SU-DHL-6 (cell line): ENCODE measurements around the gene TICAM1.
"Not testable (repeated sequence)": the region's sequence is repeated elsewhere in the genome, so short reads cannot be mapped to it uniquely, and the experiment has no call there.

Experiments used
- H2AFZ ChIP-seq: fragments of 200-600 bp; sonication (generic); 2 replicates; pipeline ENCODE4 v1.6.1; 2014; ENCODE audit warnings: low read depth, mild to moderate bottlenecking, moderate library complexity, mixed read lengths, antibody characterized with exemption, low read length; ENCODE audit not compliant: severe bottlenecking
- H3F3A ChIP-seq: fragments of 200-600 bp; shearing (Covaris generic); 2 replicates; pipeline ENCODE4 v1.6.0; 2016; ENCODE audit warnings: antibody characterized with exemption, mild to moderate bottlenecking; ENCODE audit not compliant: insufficient read depth
- H3K27ac ChIP-seq: fragments of 200-600 bp; sonication (generic); 2 replicates; pipeline ENCODE4 v1.5.1; 2016; ENCODE audit warnings: low read depth, mild to moderate bottlenecking, low read length, moderate library complexity, mixed read lengths
- H3K27me3 ChIP-seq: fragments of 200-600 bp; sonication (generic), shearing (Covaris generic); 2 replicates; pipeline ENCODE4 v1.6.0; 2014; ENCODE audit warnings: mild to moderate bottlenecking, low read length
- H3K36me3 ChIP-seq: fragments of 200-600 bp; sonication (generic); 2 replicates; pipeline ENCODE4 v1.6.1; 2014; ENCODE audit warnings: mild to moderate bottlenecking, low read length, mixed read lengths
- H3K4me2 ChIP-seq: fragments of 300-600, 200-600 bp; shearing (Covaris generic), sonication (generic); 2 replicates; pipeline ENCODE4 v1.6.0; 2014; ENCODE audit warnings: low read length, low read depth, mild to moderate bottlenecking; ENCODE audit not compliant: poor library complexity, severe bottlenecking
- H3K4me3 ChIP-seq: fragments of 200-600 bp; sonication (generic); 2 replicates; pipeline ENCODE4 v1.5.1; 2014; ENCODE audit warnings: antibody characterized with exemption, low read length, mild to moderate bottlenecking, mixed read lengths; ENCODE audit not compliant: insufficient read depth, poor library complexity, severe bottlenecking
- H3K79me2 ChIP-seq: fragments of 200-600 bp; sonication (generic); 2 replicates; pipeline ENCODE4 v1.6.1; 2014; ENCODE audit warnings: mild to moderate bottlenecking, low read length, moderate library complexity; ENCODE audit not compliant: insufficient read depth
- H3K9ac ChIP-seq: fragments of 200-600 bp; sonication (generic); 2 replicates; pipeline ENCODE4 v1.7.0; 2014; ENCODE audit warnings: mild to moderate bottlenecking, low read length
- H3K9me2 ChIP-seq: fragments of 200-600 bp; sonication (generic); replicated peaks from 2 replicates; pipeline ENCODE4 v1.6.1; 2014; ENCODE audit warnings: low read length; ENCODE audit not compliant: insufficient read depth
- H3K9me3 ChIP-seq: fragments of 200-600 bp; sonication (generic); 2 replicates; pipeline ENCODE4 v1.6.1; 2014; ENCODE audit warnings: low read length, mixed read lengths; ENCODE audit not compliant: insufficient read depth
- H4K20me1 ChIP-seq: fragments of 200-600 bp; sonication (generic); 2 replicates; pipeline ENCODE4 v1.6.1; 2014; ENCODE audit warnings: low read depth, mild to moderate bottlenecking, antibody characterized with exemption, low read length, moderate library complexity, mixed read lengths
- EZH2phosphoT487 ChIP-seq: fragments of 200-600 bp; sonication (generic), shearing (Covaris generic); conservative IDR thresholded peaks from 2 replicates; pipeline ENCODE4 v1.6.1; 2018; ENCODE audit warnings: mild to moderate bottlenecking, antibody characterized with exemption, low read length, moderate library complexity, mixed read lengths
- TF ChIP-seq, protein P1 (sequence below): fragments of 200-600 bp; sonication (generic); IDR thresholded peaks from one replicate; pipeline ENCODE4 v1.5.1; 2017; ENCODE audit warnings: antibody characterized with exemption, mild to moderate bottlenecking, low read length, moderate library complexity; ENCODE audit not compliant: insufficient read depth, poor library complexity, severe bottlenecking

Gene TICAM1

DNA sequence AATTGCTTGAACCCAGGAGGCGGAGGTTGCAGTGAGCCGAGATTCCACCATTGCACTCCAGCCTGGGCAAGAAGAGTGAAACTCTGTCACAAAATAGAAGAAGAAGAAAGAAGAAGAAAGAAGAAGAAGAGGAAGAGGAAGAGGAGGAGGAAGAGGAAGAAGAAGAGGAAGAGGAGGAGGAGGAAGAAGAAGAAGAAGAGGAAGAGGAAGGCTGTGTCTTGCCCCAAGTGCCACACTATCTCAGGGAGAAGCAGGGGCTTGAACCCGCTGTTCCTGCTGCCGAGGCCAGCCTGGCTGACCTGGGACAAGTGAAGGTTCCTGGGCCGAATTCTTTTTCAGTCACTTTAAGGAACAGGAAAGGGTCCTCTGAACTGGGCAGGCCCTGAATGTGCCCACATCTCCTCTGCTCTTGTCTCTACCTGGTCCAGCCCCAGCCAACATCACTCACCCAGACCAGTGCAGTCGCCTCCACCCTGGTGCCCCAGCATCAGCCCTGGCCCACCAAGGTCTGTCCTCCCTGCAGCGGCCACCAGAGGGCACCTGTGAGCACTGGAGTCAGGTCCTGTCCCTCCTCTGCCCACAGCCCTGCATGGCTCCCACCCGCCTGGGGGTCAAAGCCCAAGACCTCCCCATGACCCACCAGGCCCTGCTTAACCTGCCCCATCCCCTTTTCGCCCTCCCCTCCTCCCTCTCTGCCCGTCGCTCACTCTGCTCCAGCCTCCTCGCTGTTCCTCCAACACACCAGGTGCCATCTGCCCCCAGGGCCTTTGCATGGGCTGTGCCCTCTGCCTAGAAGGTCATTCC is 20.0 kb downstream of the TICAM1 start:
- Histone ChIP-seq H3K4me3 (no peak overlapping the region), H4K20me1 (no peaks in the 10 kb centered on the region), H3K27me3 (no peaks in the 10 kb centered on the region), H3K9ac (no peak overlapping the region), H2AFZ (peak overlapping the region; percentile 29), H3K4me2 (peak overlapping the region; percentile 15), H3K9me2 (no peaks in the 10 kb centered on the region), H3K9me3 (no peaks in the 10 kb centered on the region), H3K79me2 (no peaks in the 10 kb centered on the region), H3K27ac (peak overlapping the region; percentile 43), H3K36me3 (no peaks in the 10 kb centered on the region), H3F3A (peaks cover 23% of the 10 kb centered on the region)
- TF ChIP-seq, protein P1, sequence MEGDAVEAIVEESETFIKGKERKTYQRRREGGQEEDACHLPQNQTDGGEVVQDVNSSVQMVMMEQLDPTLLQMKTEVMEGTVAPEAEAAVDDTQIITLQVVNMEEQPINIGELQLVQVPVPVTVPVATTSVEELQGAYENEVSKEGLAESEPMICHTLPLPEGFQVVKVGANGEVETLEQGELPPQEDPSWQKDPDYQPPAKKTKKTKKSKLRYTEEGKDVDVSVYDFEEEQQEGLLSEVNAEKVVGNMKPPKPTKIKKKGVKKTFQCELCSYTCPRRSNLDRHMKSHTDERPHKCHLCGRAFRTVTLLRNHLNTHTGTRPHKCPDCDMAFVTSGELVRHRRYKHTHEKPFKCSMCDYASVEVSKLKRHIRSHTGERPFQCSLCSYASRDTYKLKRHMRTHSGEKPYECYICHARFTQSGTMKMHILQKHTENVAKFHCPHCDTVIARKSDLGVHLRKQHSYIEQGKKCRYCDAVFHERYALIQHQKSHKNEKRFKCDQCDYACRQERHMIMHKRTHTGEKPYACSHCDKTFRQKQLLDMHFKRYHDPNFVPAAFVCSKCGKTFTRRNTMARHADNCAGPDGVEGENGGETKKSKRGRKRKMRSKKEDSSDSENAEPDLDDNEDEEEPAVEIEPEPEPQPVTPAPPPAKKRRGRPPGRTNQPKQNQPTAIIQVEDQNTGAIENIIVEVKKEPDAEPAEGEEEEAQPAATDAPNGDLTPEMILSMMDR, result peak; percentile 95
- no peak for TF ChIP-seq EZH2phosphoT487

DNA sequence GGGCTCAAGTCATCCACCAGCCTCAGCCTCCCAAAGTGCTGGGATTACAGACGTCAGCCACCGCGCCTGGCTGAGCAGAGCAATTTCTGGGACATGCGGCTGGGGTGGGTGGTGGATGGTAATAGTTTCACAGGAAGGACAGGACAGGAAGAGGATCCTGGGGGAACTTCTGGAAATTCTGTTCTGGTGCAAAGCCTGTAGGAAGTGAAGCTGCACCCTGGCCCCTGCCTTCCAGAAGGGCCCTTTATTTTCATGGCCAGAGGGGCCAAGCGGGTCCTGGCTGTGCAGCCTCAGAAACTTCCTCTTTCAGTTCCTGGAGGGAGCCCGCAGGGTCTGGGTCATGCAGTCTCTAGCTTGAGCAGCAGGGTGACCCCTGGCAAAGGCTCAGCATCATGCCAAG is 24.3 kb downstream of the TICAM1 start:
- H3F3A ChIP-seq, result peaks cover 12% of the 10 kb centered on the region; the same call in 1 of the 2 replicates
- H3K27me3 ChIP-seq, result no peaks in the 10 kb centered on the region
- no peak overlapping the region for H3K4me3 ChIP-seq
- H3K79me2 ChIP-seq, result no peaks in the 10 kb centered on the region
- H3K9ac ChIP-seq, result no peak overlapping the region
- peak overlapping the region; percentile 0 for H2AFZ ChIP-seq
- H4K20me1 ChIP-seq, result no peaks in the 10 kb centered on the region
- no peaks in the 10 kb centered on the region for H3K36me3 ChIP-seq
- TF ChIP-seq EZH2phosphoT487, result no peak
- TF ChIP-seq, protein P1, result no peak
- H3K4me2 ChIP-seq, result peak overlapping the region; percentile 30
- no peaks in the 10 kb centered on the region for H3K9me3 ChIP-seq
- H3K27ac ChIP-seq, result no peak overlapping the region
- no peaks in the 10 kb centered on the region for H3K9me2 ChIP-seq

DNA sequence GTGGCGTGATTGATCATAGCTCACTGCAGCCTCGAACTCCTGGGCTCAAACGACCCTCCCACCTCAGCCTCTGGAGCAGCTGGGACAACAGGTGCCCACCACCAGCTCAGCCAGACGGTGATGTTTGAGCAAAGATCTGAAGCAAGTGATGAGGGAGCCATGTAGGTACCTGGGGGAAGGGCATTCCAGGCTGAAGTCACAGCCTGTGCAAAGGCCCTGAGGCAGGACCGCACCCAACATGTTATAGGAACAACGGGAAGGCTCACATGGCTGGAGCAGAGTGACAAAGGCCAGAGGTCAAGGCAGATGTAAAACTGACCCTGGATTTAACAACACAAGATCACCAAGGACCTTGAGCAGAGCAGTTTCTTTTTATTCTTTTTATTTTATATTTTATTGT is 25.1 kb downstream of the TICAM1 start:
- Histone ChIP-seq H2AFZ (no peak overlapping the region), H3K9me2 (no peaks in the 10 kb centered on the region), H3K36me3 (no peaks in the 10 kb centered on the region), H3K4me2 (no peak overlapping the region), H4K20me1 (no peaks in the 10 kb centered on the region), H3F3A (peaks cover 12% of the 10 kb centered on the region; the same call in 1 of the 2 replicates), H3K27ac (no peak overlapping the region), H3K9ac (no peak overlapping the region), H3K4me3 (no peak overlapping the region), H3K27me3 (no peaks in the 10 kb centered on the region), H3K79me2 (no peaks in the 10 kb centered on the region), H3K9me3 (no peaks in the 10 kb centered on the region)
- TF ChIP-seq, protein P1, result no peak
- no peak for TF ChIP-seq EZH2phosphoT487

DNA sequence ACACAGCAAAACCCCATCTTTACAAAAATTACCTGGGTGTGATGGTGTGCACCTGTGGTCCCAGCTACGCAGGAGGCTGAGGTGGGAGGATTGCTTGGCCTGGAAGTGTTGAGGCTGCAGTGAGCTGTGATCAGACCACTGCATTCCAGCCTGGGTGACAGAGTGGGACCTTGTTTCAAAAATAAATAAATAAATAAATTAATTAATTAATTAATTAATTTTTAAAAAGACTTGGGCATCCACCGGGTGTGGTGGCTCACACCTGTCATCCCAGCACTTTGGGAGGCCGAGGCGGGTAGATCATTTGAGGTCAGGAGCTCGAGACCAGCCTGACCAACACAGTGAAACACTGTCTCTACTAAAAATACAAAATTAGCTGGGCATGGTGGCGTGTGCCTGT is 26.4 kb downstream of the TICAM1 start:
- not testable (repeated sequence) for H3K9me3 ChIP-seq, H3K9ac ChIP-seq, H3K4me3 ChIP-seq, H3K27me3 ChIP-seq, H3F3A ChIP-seq, H3K4me2 ChIP-seq, H3K79me2 ChIP-seq, H4K20me1 ChIP-seq, H3K36me3 ChIP-seq, H3K9me2 ChIP-seq, H2AFZ ChIP-seq, H3K27ac ChIP-seq
